HEK293 (cell line): Measurements from ENCODE around the gene BCL2.

Source experiments
- CTCF ChIA-PET: fragments of 350-600 bp; formaldehyde crosslinking; extraction: SDS; loops from one replicate; lab custom pipeline; 2021; ENCODE audit warnings: antibody characterized with exemption; lab: Yijun Ruan, JAX
- POLR2A ChIA-PET: fragments of 300-600 bp; formaldehyde crosslinking; extraction: SDS; loops from one replicate; lab custom pipeline; 2020; ENCODE audit warnings: antibody characterized with exemption, inconsistent platforms; lab: Yijun Ruan, JAX
- H3K27ac ChIP-seq: fragments of 200-500 bp; sonication (Bioruptor generic); 2 replicates; pipeline ENCODE4 v1.5.1; 2014; ENCODE audit warnings: low read depth, low read length, control low read depth, inconsistent platforms; ENCODE audit errors: extremely low read depth
- H3K36me3 ChIP-seq, 2 experiments: fragments of 200-500 bp in 1 of 2; sonication (Bioruptor generic) in 1 of 2; 1 replicate in 1 of 2; 2 replicates in 1 of 2; pipeline ENCODE4 v1.5.1; 2014 to 2017; ENCODE audit warnings: inconsistent platforms in 2 of 2, low read length in 2 of 2; ENCODE audit not compliant: control insufficient read depth in 2 of 2, insufficient read depth in 1 of 2
- H3K4me1 ChIP-seq: fragments of 200-500 bp; sonication (Bioruptor generic); 2 replicates; pipeline ENCODE4 v1.5.1; 2014; ENCODE audit warnings: mild to moderate bottlenecking, low read length, inconsistent platforms; ENCODE audit not compliant: control insufficient read depth, insufficient read depth
- H3K4me3 ChIP-seq: 2 replicates; pipeline ENCODE4 v1.5.1; 2011; ENCODE audit warnings: low read depth, mild to moderate bottlenecking, control low read depth, low read length, moderate library complexity
- H3K9me3 ChIP-seq: fragments of 200-500 bp; sonication (Bioruptor generic); 2 replicates; pipeline ENCODE4 v1.5.1; 2014; ENCODE audit warnings: low read depth, low read length, inconsistent platforms; ENCODE audit not compliant: control insufficient read depth, insufficient read depth
- BCL11B ChIP-seq: fragments of 450-650 bp; formaldehyde crosslinking; IDR thresholded peaks from 2 replicates; pipeline ENCODE4 v1.5.1; 2016; ENCODE audit warnings: low read depth, missing biosample characterization, missing genetic modification characterization
- FEZF1 ChIP-seq: fragments of 450-650 bp; formaldehyde crosslinking; IDR thresholded peaks from 2 replicates; pipeline ENCODE4 v1.5.1; 2016; ENCODE audit warnings: missing biosample characterization, missing genetic modification characterization
- GLIS1 ChIP-seq: fragments of 450-650 bp; formaldehyde crosslinking; IDR thresholded peaks from 2 replicates; pipeline ENCODE4 v1.5.1; 2016; ENCODE audit warnings: missing biosample characterization, missing genetic modification characterization
- HOXD13 ChIP-seq: sonication (generic); formaldehyde crosslinking; IDR thresholded peaks from 2 replicates; pipeline ENCODE4 v1.8.0; 2022; ENCODE audit warnings: missing genetic modification reagents, borderline replicate concordance
- OSR2 ChIP-seq: fragments of 450-650 bp; formaldehyde crosslinking; IDR thresholded peaks from 2 replicates; pipeline ENCODE4 v1.5.1; 2016; ENCODE audit warnings: missing biosample characterization, missing genetic modification characterization
- SP3 ChIP-seq: fragments of 450-650 bp; formaldehyde crosslinking; IDR thresholded peaks from 2 replicates; pipeline ENCODE4 v1.5.1; 2016; ENCODE audit warnings: missing biosample characterization, missing genetic modification characterization
- WT1 ChIP-seq: fragments of 450-650 bp; formaldehyde crosslinking; IDR thresholded peaks from 2 replicates; pipeline ENCODE4 v1.5.1; 2016; ENCODE audit warnings: missing biosample characterization, missing genetic modification characterization
- ZBTB1 ChIP-seq: fragments of 450-650 bp; formaldehyde crosslinking; IDR thresholded peaks from 2 replicates; pipeline ENCODE4 v1.5.1; 2016; ENCODE audit warnings: missing biosample characterization, missing genetic modification characterization
- ZFP41 ChIP-seq: fragments of 450-650 bp; formaldehyde crosslinking; IDR thresholded peaks from 2 replicates; pipeline ENCODE4 v1.5.1; 2016; ENCODE audit warnings: missing biosample characterization, missing genetic modification characterization, borderline replicate concordance
- ZNF174 ChIP-seq: fragments of 450-650 bp; formaldehyde crosslinking; IDR thresholded peaks from 2 replicates; pipeline ENCODE4 v1.5.0; 2017; ENCODE audit warnings: missing biosample characterization, mild to moderate bottlenecking, missing genetic modification characterization
- ZNF19 ChIP-seq: fragments of 450-650 bp; formaldehyde crosslinking; IDR thresholded peaks from 2 replicates; pipeline ENCODE4; 2016; ENCODE audit warnings: missing biosample characterization, missing genetic modification characterization, low read depth
- ZNF350 ChIP-seq: fragments of 450-650 bp; formaldehyde crosslinking; IDR thresholded peaks from 2 replicates; pipeline ENCODE4 v1.5.0; 2017; ENCODE audit warnings: missing biosample characterization, mild to moderate bottlenecking, missing genetic modification characterization
- ZNF571 ChIP-seq: fragments of 450-650 bp; formaldehyde crosslinking; IDR thresholded peaks from 2 replicates; pipeline ENCODE4 v1.5.0; 2017; ENCODE audit warnings: missing biosample characterization, missing genetic modification characterization
- ZNF785 ChIP-seq: fragments of 450-650 bp; formaldehyde crosslinking; IDR thresholded peaks from 2 replicates; pipeline ENCODE4 v1.5.1; 2016; ENCODE audit warnings: missing biosample characterization, missing genetic modification characterization
- ZNF830 ChIP-seq: fragments of 450-650 bp; IDR thresholded peaks from 2 replicates; pipeline ENCODE4 v1.5.0; 2018; ENCODE audit warnings: missing biosample characterization, missing genetic modification characterization, low read depth, mild to moderate bottlenecking, moderate library complexity
- TF ChIP-seq, protein P1 (sequence below): fragments of 450-650 bp; formaldehyde crosslinking; IDR thresholded peaks from 2 replicates; pipeline ENCODE4 v1.5.1; 2016; ENCODE audit warnings: missing biosample characterization, missing genetic modification characterization
- TF ChIP-seq, protein P2 (sequence below): fragments of 450-650 bp; formaldehyde crosslinking; IDR thresholded peaks from 2 replicates; pipeline ENCODE4 v1.5.1; 2017; ENCODE audit warnings: missing biosample characterization, missing genetic modification characterization
- TF ChIP-seq, protein P3 (sequence below): fragments of 450-650 bp; formaldehyde crosslinking; optimal IDR thresholded peaks from 2 replicates; pipeline ENCODE3; 2016; ENCODE audit warnings: missing biosample characterization, mild to moderate bottlenecking, missing genetic modification characterization
- TF ChIP-seq, protein P4 (sequence below): fragments of 450-650 bp; formaldehyde crosslinking; IDR thresholded peaks from 2 replicates; pipeline ENCODE4 v1.5.1; 2016; ENCODE audit warnings: missing biosample characterization, missing genetic modification characterization

Gene BCL2

DNA sequence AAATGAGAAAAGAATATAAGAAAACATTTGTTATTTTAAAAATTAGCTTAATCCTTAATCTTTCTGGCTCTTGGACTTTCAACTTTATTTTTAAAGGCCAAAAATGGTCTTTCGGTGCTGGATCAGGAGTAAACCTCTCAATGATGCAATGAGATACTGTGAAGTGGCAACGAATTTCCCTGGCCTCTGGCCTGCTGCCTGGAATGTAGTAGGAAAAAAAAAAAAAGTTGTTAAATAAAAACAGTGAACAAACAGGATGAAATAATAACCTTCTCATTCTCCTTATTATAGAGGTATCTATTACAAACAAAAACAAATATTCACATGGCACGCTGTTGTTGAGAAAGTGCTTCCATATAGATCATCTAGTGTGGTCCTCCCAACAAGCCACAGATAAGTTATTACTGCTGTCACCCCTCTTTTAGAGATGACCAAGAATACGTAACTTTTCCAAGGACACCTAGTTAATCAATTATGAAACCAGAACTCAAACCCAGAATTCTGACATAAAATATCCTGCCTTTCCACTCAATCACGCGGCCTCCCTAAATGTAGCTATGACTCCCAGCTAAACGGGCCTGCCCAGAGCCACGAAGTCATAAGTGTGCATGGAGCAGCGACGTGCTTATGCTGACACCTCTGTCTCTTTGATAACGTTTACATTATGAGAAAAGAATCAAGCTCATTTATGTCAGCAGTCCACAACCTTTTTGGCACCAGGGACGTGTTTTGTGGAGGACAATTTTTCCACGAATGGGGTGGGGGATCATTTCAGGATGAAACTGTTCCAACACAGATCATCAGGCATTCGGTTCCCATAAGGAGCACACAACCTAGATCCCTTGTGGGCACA, 170.9 kb downstream of the BCL2 start (continued):
- TF ChIP-seq OSR2 (tag by site-specific recombination) (peak; percentile 61; the same call in 1 of the 2 replicates), FEZF1 (tag by site-specific recombination) (peak; percentile 65), ZNF830 (no peak), ZNF19 (tag by site-specific recombination) (no peak), WT1 (tag by site-specific recombination) (no peak), ZNF571 (tag by site-specific recombination) (no peak)
- TF ChIP-seq, protein P1, sequence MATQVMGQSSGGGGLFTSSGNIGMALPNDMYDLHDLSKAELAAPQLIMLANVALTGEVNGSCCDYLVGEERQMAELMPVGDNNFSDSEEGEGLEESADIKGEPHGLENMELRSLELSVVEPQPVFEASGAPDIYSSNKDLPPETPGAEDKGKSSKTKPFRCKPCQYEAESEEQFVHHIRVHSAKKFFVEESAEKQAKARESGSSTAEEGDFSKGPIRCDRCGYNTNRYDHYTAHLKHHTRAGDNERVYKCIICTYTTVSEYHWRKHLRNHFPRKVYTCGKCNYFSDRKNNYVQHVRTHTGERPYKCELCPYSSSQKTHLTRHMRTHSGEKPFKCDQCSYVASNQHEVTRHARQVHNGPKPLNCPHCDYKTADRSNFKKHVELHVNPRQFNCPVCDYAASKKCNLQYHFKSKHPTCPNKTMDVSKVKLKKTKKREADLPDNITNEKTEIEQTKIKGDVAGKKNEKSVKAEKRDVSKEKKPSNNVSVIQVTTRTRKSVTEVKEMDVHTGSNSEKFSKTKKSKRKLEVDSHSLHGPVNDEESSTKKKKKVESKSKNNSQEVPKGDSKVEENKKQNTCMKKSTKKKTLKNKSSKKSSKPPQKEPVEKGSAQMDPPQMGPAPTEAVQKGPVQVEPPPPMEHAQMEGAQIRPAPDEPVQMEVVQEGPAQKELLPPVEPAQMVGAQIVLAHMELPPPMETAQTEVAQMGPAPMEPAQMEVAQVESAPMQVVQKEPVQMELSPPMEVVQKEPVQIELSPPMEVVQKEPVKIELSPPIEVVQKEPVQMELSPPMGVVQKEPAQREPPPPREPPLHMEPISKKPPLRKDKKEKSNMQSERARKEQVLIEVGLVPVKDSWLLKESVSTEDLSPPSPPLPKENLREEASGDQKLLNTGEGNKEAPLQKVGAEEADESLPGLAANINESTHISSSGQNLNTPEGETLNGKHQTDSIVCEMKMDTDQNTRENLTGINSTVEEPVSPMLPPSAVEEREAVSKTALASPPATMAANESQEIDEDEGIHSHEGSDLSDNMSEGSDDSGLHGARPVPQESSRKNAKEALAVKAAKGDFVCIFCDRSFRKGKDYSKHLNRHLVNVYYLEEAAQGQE (tag by site-specific recombination), result no peak
- TF ChIP-seq, protein P2, sequence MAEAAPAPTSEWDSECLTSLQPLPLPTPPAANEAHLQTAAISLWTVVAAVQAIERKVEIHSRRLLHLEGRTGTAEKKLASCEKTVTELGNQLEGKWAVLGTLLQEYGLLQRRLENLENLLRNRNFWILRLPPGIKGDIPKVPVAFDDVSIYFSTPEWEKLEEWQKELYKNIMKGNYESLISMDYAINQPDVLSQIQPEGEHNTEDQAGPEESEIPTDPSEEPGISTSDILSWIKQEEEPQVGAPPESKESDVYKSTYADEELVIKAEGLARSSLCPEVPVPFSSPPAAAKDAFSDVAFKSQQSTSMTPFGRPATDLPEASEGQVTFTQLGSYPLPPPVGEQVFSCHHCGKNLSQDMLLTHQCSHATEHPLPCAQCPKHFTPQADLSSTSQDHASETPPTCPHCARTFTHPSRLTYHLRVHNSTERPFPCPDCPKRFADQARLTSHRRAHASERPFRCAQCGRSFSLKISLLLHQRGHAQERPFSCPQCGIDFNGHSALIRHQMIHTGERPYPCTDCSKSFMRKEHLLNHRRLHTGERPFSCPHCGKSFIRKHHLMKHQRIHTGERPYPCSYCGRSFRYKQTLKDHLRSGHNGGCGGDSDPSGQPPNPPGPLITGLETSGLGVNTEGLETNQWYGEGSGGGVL, result 0 out of 2 replicates have a peak, but pooled peaks have one; percentile 10

DNA sequence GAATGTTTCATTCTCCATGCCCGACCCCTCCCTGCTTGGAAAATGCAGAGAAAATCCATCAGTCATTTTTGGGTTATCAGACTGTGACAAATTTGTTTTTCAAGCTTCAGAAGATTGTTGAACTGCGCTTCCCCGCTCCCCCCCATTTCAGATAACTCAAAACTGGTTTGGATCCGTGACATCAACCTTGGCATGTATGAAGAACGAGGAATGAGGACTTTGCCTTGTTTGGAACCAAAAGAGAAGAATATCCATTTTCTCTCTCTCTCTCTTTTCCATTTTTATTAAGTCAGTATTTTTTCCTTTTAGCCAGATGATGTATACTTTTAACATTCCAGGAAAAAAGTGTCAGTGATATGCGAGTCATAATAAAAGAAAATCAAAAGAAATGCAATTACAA, 171.6 kb downstream of the BCL2 start:
- ChIA-PET POLR2A (no interaction called here), CTCF (no interaction called here)
- Histone ChIP-seq H3K4me3 (no peak overlapping the region), H3K4me1 (no peaks in the 10 kb centered on the region), H3K36me3 (no peaks in the 10 kb centered on the region), H3K9me3 (no peaks in the 10 kb centered on the region), H3K27ac (no peak overlapping the region)
- TF ChIP-seq, protein P1 (tag by site-specific recombination), result no peak
- TF ChIP-seq ZNF350 (no peak), ZNF174 (tag by site-specific recombination) (no peak), BCL11B (no peak), GLIS1 (tag by site-specific recombination) (no peak), SP3 (tag by site-specific recombination) (no peak), WT1 (tag by site-specific recombination) (no peak), HOXD13 (CRISPR knock-in tag) (no peak), ZBTB1 (tag by site-specific recombination) (no peak), ZFP41 (tag by site-specific recombination) (no peak), ZNF785 (tag by site-specific recombination) (no peak)
- TF ChIP-seq, protein P3, sequence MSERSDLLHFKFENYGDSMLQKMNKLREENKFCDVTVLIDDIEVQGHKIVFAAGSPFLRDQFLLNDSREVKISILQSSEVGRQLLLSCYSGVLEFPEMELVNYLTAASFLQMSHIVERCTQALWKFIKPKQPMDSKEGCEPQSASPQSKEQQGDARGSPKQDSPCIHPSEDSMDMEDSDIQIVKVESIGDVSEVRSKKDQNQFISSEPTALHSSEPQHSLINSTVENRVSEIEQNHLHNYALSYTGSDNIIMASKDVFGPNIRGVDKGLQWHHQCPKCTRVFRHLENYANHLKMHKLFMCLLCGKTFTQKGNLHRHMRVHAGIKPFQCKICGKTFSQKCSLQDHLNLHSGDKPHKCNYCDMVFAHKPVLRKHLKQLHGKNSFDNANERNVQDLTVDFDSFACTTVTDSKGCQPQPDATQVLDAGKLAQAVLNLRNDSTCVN (tag by site-specific recombination), result no peak
- TF ChIP-seq, protein P4, sequence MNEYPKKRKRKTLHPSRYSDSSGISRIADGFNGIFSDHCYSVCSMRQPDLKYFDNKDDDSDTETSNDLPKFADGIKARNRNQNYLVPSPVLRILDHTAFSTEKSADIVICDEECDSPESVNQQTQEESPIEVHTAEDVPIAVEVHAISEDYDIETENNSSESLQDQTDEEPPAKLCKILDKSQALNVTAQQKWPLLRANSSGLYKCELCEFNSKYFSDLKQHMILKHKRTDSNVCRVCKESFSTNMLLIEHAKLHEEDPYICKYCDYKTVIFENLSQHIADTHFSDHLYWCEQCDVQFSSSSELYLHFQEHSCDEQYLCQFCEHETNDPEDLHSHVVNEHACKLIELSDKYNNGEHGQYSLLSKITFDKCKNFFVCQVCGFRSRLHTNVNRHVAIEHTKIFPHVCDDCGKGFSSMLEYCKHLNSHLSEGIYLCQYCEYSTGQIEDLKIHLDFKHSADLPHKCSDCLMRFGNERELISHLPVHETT (tag by site-specific recombination), result no peak
